IMR-90 (cell line): ENCODE measurements around the gene SEC16A. TPM values are rescaled to one million over a fixed set of nuclear protein-coding genes. Genes with fewer than 3 reads are reported as not detected.

Source experiments
- ATAC-seq: fragments of 200-7000 bp; cut with Tn5 transposase; 2 replicates; pipeline ENCODE4 v1.9.1; 2020; ENCODE audit warnings: low read depth, mild to moderate bottlenecking, moderate library complexity
- BruUV-seq: library from RNA; stranded (reverse); fragments of 400-500 nt; replicated peaks from 2 replicates; lab custom pipeline; 2021; lab: Mats Ljungman, UMichigan
- CTCF ChIA-PET: fragments of 300-600 bp; formaldehyde crosslinking; extraction: SDS; loops from one replicate; lab custom pipeline; 2021; ENCODE audit warnings: antibody characterized with exemption; lab: Yijun Ruan, JAX
- POLR2A ChIA-PET: fragments of 300-600 bp; sonication (Branson Sonifier 250); formaldehyde crosslinking; loops from one replicate; lab custom pipeline; 2022; ENCODE audit warnings: antibody characterized with exemption; ENCODE audit not compliant: unreplicated experiment; lab: Charles Lee
- DNase-seq: peaks from one replicate; pipeline ENCODE4 v3.0.0; 2013
- H2AFZ ChIP-seq: replicated peaks from 2 replicates; pipeline ENCODE3; 2013; ENCODE audit warnings: low read length, mild to moderate bottlenecking; ENCODE audit not compliant: poor library complexity
- H2AK5ac ChIP-seq: 2 replicates; pipeline ENCODE4 v1.6.1; 2013; ENCODE audit warnings: low read depth, low read length, inconsistent platforms
- H2AK9ac ChIP-seq: replicated peaks from 2 replicates; pipeline ENCODE3; 2013; ENCODE audit warnings: mild to moderate bottlenecking, low read depth, low read length, moderate library complexity; ENCODE audit not compliant: poor library complexity
- H2BK120ac ChIP-seq: 2 replicates; pipeline ENCODE4 v1.6.1; 2013; ENCODE audit warnings: low read depth, low read length, inconsistent platforms
- H2BK15ac ChIP-seq: 3 replicates; pipeline ENCODE4 v1.6.1; 2013; ENCODE audit warnings: low read depth, low read length, inconsistent platforms
- H2BK20ac ChIP-seq: 2 replicates; pipeline ENCODE4 v1.6.1; 2013; ENCODE audit warnings: low read depth, mild to moderate bottlenecking, inconsistent platforms, low read length, moderate library complexity
- H2BK5ac ChIP-seq: 2 replicates; pipeline ENCODE4 v1.6.1; 2013; ENCODE audit warnings: mild to moderate bottlenecking, low read depth, low read length, inconsistent platforms; ENCODE audit not compliant: poor library complexity, severe bottlenecking
- H3K14ac ChIP-seq: replicated peaks from 2 replicates; pipeline ENCODE4 v1.6.1; 2013; ENCODE audit warnings: low read depth, low read length, inconsistent platforms
- H3K18ac ChIP-seq: 2 replicates; pipeline ENCODE4 v1.6.1; 2013; ENCODE audit warnings: low read depth, low read length, control low read depth
- H3K23ac ChIP-seq: 2 replicates; pipeline ENCODE4 v1.6.1; 2013; ENCODE audit warnings: low read depth, low read length, inconsistent platforms
- H3K27ac ChIP-seq: 2 replicates; pipeline ENCODE4 v1.5.1; 2013; ENCODE audit warnings: mild to moderate bottlenecking, control low read depth, low read length; ENCODE audit not compliant: insufficient read depth
- H3K27me3 ChIP-seq: 2 replicates; pipeline ENCODE4 v1.6.1; 2013; ENCODE audit warnings: low read length; ENCODE audit not compliant: control insufficient read depth, insufficient read depth
- H3K36me3 ChIP-seq: 2 replicates; pipeline ENCODE4 v1.6.1; 2013; ENCODE audit warnings: low read length, mixed read lengths; ENCODE audit not compliant: control insufficient read depth, insufficient read depth
- H3K4ac ChIP-seq: 2 replicates; pipeline ENCODE4 v1.6.1; 2013; ENCODE audit warnings: low read depth, low read length, inconsistent platforms
- H3K4me1 ChIP-seq: 2 replicates; pipeline ENCODE4 v1.6.1; 2013; ENCODE audit warnings: low read length, mixed read lengths; ENCODE audit not compliant: control insufficient read depth, insufficient read depth
- H3K4me2 ChIP-seq: 2 replicates; pipeline ENCODE4 v1.6.1; 2013; ENCODE audit warnings: low read depth, mild to moderate bottlenecking, control low read depth, low read length, moderate library complexity
- H3K4me3 ChIP-seq: 2 replicates; pipeline ENCODE4 v1.5.1; 2013; ENCODE audit warnings: low read depth, mild to moderate bottlenecking, control low read depth, low read length, moderate library complexity; ENCODE audit not compliant: insufficient read depth
- H3K56ac ChIP-seq: 2 replicates; pipeline ENCODE4 v1.6.1; 2013; ENCODE audit warnings: low read length, inconsistent platforms; ENCODE audit not compliant: insufficient read depth; ENCODE audit errors: extremely low read depth
- H3K79me1 ChIP-seq, 2 experiments: 2 replicates each; pipeline ENCODE4 v1.6.1; 2013; ENCODE audit warnings: low read length in 2 of 2, inconsistent platforms in 1 of 2, low read depth in 1 of 2
- H3K9ac ChIP-seq: 2 replicates; pipeline ENCODE4 v1.6.1; 2013; ENCODE audit warnings: low read depth, low read length, control low read depth
- H3K9me1 ChIP-seq: 2 replicates; pipeline ENCODE4 v1.6.1; 2013; ENCODE audit warnings: low read length, inconsistent platforms; ENCODE audit not compliant: insufficient read depth
- H3K9me3 ChIP-seq: 2 replicates; pipeline ENCODE4 v1.6.1; 2013; ENCODE audit warnings: low read length; ENCODE audit not compliant: control insufficient read depth, insufficient read depth
- H4K20me1 ChIP-seq: 2 replicates; pipeline ENCODE4 v1.6.1; 2013; ENCODE audit warnings: low read length, inconsistent platforms; ENCODE audit not compliant: insufficient read depth
- H4K5ac ChIP-seq: 2 replicates; pipeline ENCODE4 v1.6.1; 2013; ENCODE audit warnings: mild to moderate bottlenecking, low read depth, low read length, control low read depth
- H4K8ac ChIP-seq, 2 experiments: 2 replicates each; pipeline ENCODE4 v1.6.1; 2013; ENCODE audit warnings: low read depth in 2 of 2, low read length in 2 of 2, control low read depth in 1 of 2, inconsistent platforms in 1 of 2
- H4K91ac ChIP-seq: 2 replicates; pipeline ENCODE4 v1.6.1; 2013; ENCODE audit warnings: low read depth, low read length, inconsistent platforms; ENCODE audit not compliant: insufficient read depth
- MAFK ChIP-seq: IDR thresholded peaks from 2 replicates; pipeline ENCODE4 v1.6.1; 2012; ENCODE audit warnings: low read depth, low read length, improper control_type of control experiment
- MAZ ChIP-seq: IDR thresholded peaks from 2 replicates; pipeline ENCODE4 v1.6.1; 2012; ENCODE audit warnings: low read depth, mild to moderate bottlenecking, low read length, improper control_type of control experiment, moderate library complexity, borderline replicate concordance
- SMC3 ChIP-seq: fragments of 150-350 bp; IDR thresholded peaks from 2 replicates; pipeline ENCODE4 v1.6.1; 2016; ENCODE audit warnings: low read depth, mild to moderate bottlenecking, antibody characterized with exemption, low read length, moderate library complexity
- WGBS, 2 experiments: methylation state at CpG; one replicate each; pipeline versions ENCODE4 v1.1.5 to v1.1.7; 2013; ENCODE audit warnings: missing lambda C conversion rate in 2 of 2; ENCODE audit not compliant: insufficient read length in 1 of 2; ENCODE audit errors: extremely low coverage in 2 of 2; 5-methylcytosine and 5-hydroxymethylcytosine counted together
- dilution Hi-C: fragments of 300-500 bp; cut with HindIII; formaldehyde crosslinking; loops from one replicate; pipeline ENCODE4 v1.14.3; 2018; ENCODE audit warnings: low sequenced_read_pairs; ENCODE audit not compliant: unreplicated experiment
- in situ Hi-C: fragments of 300-500 bp; cut with MboI; formaldehyde crosslinking; loops from 3 replicates; pipeline ENCODE4 v1.14.3; 2019; ENCODE audit warnings: low sequenced_read_pairs, inconsistent platforms, mixed read lengths
- intact Hi-C: fragments of 100-400 bp; cut with micrococcal nuclease; formaldehyde crosslinking; loops from 2 replicates; pipeline ENCODE4 v1.10.0; 2022
- polyA plus RNA-seq, 3 experiments: library from polyadenylated mRNA; depleted of rRNA; stranded (reverse); fragments of >200 nt; gene quantifications; 2 replicates each; pipeline ENCODE4 v1.2.3, GENCODE V29; 2012; ENCODE audit warnings: low replicate concordance in 1 of 3
- total RNA-seq: library from RNA; depleted of rRNA; stranded (reverse); fragments of >200 nt; gene quantifications from 2 replicates; pipeline ENCODE4 v1.2.3, GENCODE V29; 2012
- TF ChIP-seq, protein P1 (sequence below): conservative IDR thresholded peaks from 2 replicates; pipeline ENCODE4 v1.5.1; 2012; ENCODE audit warnings: mild to moderate bottlenecking, low read depth, low read length, improper control_type of control experiment

SEC16A gene
- total and polyA plus RNA-seq, 2 of the 4 experiments (the other 2 are of a cell fraction) = 12.2 to 48.1 TPM

DNA sequence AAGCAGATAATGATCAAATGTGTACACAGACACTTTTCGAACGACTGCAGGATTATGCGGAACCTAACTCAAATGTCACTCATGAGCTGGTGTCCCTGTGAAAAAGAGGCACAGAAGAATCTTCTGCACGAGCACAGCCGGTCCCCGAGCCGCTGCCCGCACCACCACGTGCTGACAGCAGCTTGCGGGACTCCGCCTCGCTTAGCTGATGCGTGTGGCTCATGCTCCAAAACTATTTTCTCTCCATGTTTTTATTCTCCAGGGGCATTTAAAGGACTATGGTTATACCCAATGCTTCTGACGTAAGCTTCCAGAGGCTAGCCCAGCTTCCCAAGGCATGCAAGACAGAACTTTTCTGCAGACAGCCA is 9.5 kb downstream of the SEC16A start:
- ATAC-seq = no peak
- Histone ChIP-seq H3K23ac (no peak overlapping the region), H3K9me3 (no peaks in the 10 kb centered on the region), H3K18ac (no peak overlapping the region), H3K36me3 (peaks cover 90% of the 10 kb centered on the region), H4K5ac (no peak overlapping the region), H3K4ac (no peak overlapping the region), H3K27ac (no peak overlapping the region), H3K4me3 (no peak overlapping the region), H2BK15ac (no peak overlapping the region), H2BK20ac (no peak overlapping the region), H3K14ac (no peak overlapping the region), H4K91ac (no peak overlapping the region), H4K20me1 (peaks cover 93% of the 10 kb centered on the region), H3K4me1 (no peaks in the 10 kb centered on the region), H3K79me1 (peaks cover 34 to 92% of the 10 kb centered on the region in 2 experiments), H2AK9ac (no peak overlapping the region), H4K8ac (no peak overlapping the region), H2AK5ac (no peak overlapping the region), H3K56ac (no peak overlapping the region), H2AFZ (no peak overlapping the region), H3K4me2 (no peak overlapping the region), H3K9me1 (no peaks in the 10 kb centered on the region), H2BK120ac (no peak overlapping the region), H3K9ac (no peak overlapping the region), H2BK5ac (no peak overlapping the region), H3K27me3 (no peaks in the 10 kb centered on the region)
- intact Hi-C loops = no loop called here
- TF ChIP-seq SMC3 (no peak), MAFK (no peak), MAZ (no peak)
- TF ChIP-seq, protein P1, sequence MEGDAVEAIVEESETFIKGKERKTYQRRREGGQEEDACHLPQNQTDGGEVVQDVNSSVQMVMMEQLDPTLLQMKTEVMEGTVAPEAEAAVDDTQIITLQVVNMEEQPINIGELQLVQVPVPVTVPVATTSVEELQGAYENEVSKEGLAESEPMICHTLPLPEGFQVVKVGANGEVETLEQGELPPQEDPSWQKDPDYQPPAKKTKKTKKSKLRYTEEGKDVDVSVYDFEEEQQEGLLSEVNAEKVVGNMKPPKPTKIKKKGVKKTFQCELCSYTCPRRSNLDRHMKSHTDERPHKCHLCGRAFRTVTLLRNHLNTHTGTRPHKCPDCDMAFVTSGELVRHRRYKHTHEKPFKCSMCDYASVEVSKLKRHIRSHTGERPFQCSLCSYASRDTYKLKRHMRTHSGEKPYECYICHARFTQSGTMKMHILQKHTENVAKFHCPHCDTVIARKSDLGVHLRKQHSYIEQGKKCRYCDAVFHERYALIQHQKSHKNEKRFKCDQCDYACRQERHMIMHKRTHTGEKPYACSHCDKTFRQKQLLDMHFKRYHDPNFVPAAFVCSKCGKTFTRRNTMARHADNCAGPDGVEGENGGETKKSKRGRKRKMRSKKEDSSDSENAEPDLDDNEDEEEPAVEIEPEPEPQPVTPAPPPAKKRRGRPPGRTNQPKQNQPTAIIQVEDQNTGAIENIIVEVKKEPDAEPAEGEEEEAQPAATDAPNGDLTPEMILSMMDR = no peak
- POLR2A ChIA-PET = no interaction called here
- no TSS peak for BruUV-seq
- in situ Hi-C loops = no loop called here
- dilution Hi-C loops = no loop called here
- 92% methylated on average over 5 of the region's 14 CpGs; no CpG with 5 or more reads in 1 of the 2 experiments for WGBS, 2 experiments
- CTCF ChIA-PET = no interaction called here
- no peak for DNase-seq
